ENCODE results near the gene SLC23A2.
"Not testable (repeated sequence)": the region's sequence is repeated elsewhere in the genome, so short reads cannot be mapped to it uniquely, and the experiment has no call there.

The SLC23A2 gene

DNA sequence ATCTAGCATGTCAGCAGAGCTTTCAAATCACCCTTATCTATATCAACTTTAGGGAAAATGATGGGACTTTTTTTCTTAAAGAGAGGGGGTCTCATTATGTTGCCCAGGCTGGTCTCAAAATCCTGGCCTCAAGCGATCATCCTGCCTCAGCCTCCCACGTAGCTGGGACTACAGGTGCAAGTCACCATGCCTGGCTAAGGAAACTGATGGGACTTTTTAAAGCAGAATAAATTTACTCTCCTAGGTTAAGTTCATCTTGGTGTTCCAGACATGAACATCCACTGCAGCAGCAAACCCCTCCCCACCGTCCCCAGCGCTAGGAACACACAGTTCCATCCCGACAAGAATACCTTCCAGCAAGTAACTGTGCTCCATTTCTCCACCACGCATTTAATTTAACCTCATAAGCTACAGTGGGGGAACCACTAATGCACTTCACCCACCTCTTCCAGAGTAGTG is 64.9 kb downstream of the SLC23A2 start:
- no peak for DNase-seq (ENCODE audit: low read depth)

- no peak for DNase-seq (ENCODE audit: low read depth)
Measured at GRCh38 chr20:4932061-4932460, 69.2 kb downstream of the SLC23A2 start.

DNA sequence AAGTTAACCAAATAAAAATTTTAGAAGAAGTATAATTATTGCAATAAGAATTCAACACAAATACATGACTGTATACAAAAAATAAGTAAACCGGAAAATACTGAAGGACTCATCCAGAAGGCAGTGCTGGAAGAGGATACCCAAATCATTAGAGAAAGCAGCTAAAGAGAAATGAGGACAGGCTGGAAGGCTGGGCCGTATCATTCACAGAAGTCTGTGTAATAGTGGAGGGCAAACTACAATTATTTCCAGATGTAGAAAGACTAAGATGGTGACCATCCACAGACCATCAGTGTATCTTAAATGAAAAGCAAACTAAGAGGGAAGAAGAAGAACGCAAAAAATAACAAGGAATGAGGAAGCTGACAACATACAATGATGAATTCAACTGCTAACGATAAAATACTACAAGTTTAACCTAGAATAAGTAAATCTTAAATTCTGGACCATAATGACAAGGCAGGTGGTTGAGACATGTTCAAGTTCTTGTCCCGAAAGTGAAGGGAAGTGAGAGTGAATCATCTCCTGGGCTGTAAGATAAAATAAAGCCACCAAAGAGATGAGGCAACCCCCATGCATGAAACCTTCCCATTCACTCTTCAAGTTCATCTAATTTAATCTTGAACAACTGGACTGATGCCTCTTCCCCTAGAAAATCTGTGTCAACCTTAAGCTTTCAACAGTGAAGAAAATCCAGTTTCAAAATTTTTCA is 71.5 kb downstream of the SLC23A2 start:
- no peak for DNase-seq (ENCODE audit: low read depth)

GRCh38 chr20:4926531-4927156 is 74.7 kb downstream of the SLC23A2 start:
- DNase-seq (ENCODE audit: low read depth), result no peak

GRCh38 chr20:4925842-4926530 is 75.3 kb downstream of the SLC23A2 start:
- no peak for DNase-seq (ENCODE audit: low read depth)

- DNase-seq (ENCODE audit: low read depth), result no peak
Measured at GRCh38 chr20:4924446-4924845, 76.9 kb downstream of the SLC23A2 start.

- DNase-seq (ENCODE audit: low read depth), result no peak
Measured at GRCh38 chr20:4924032-4924431, 77.3 kb downstream of the SLC23A2 start.

GRCh38 chr20:4922186-4922585 is 79.1 kb downstream of the SLC23A2 start:
- no peak for DNase-seq (ENCODE audit: low read depth)

DNA sequence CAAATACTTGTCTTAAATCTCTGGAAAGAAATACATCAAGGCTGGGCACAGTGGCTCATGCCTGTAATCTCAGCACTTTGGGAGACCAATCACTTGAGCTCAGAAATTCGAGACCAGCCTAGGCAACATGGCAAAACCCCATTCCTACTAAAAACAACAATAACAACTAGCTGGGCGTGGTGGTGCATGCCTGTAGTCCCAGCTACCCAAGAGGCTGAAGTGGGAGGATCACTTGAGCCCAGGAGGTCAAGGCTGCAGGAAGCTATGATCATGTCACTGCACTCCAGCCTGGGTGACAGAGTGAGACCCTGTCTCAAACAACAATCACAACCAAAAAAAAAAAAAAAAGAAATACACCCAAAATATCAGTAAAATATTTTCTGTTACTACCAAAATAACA is 80.0 kb downstream of the SLC23A2 start:
- not testable (repeated sequence) for DNase-seq (ENCODE audit: low read depth)

GRCh38 chr20:4920655-4921054 is 80.7 kb downstream of the SLC23A2 start:
- no peak for DNase-seq (ENCODE audit: low read depth)

DNA sequence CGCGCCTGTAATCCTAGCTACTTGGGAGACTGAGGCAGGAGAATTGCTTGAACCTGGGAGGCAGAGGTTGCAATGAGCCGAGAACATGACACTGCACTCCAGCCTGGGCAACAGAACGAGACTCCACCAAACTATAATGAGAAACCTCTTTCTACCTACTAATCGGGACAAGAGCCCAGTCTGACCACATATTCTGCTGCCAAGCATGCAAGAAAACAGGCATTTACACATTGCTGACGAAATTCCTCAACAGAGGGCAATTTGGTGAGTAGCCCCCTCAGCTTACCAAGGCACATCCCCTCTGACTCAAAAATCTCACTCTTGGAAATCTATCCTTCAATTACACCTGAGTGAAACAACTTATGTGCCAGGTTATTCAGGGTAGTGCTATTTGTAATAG is 81.2 kb downstream of the SLC23A2 start:
- DNase-seq (ENCODE audit: low read depth), result no peak

GRCh38 chr20:4919047-4919704 is 82.1 kb downstream of the SLC23A2 start:
- no peak for DNase-seq (ENCODE audit: low read depth)

GRCh38 chr20:4918473-4918872 is 82.8 kb downstream of the SLC23A2 start:
- DNase-seq (ENCODE audit: low read depth), result no peak

DNA sequence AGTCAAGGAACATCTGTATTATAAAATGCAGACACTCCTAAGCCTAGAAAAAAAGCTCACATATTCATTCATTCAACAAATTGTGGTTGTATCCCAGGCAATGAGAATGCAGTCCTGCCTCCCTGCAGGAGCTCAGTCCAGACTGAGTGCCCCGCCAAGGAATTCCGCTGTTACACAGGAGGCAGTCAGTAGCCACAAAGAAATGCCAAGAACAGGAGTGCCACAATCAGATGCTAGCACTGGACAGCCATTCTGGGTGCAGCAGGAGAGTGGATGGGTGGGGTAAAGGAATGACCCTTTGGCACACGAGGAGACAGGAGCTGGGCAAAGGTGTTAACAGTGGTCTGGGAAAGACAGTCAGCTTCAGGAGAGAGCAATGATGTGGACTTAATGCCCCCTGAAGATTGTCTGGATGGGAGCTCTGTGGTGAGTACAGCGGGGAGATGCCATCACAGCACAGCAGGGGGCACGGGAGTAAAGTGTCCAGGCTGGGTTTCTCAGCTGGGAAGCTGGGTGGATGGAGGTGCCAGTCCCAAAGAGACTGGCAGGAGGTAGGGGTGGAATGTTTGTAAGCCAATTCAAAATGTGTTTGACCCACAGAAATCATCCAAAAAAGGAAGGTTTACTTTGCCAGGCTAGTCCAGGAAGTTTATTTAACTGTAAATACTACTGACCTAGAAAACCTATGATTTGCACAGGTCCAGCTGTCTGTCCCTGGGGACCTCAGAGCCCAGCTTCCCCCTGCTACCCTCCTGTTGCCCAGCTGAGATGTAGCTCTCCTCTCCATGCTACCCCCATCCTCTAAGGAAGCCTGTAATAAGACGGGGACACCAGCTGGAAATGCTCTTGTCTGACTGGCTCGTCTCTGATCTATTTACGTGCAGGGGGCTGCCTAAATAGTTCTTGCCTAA is 84.1 kb downstream of the SLC23A2 start:
- no peak for DNase-seq (ENCODE audit: low read depth)

DNA sequence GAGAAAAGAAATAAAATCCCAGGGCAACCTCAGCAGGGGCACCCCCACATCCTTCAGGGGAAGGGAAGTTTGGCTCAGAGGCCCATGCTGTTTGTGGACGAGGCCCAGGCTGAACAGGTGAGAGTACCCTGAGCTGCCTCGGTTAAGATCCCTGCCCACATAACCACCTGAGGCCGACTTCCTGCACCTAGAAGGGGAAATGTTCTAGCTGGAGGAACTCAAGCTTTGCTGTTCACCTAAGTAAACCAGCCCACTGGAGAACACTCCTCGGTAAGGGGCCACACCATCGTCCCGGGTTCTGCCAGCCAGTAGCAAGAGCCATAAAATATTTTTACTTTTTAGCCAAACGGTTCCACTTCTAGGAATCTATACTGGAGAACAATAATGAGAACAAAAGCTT is 88.2 kb downstream of the SLC23A2 start:
- DNase-seq (ENCODE audit: low read depth), result no peak

DNA sequence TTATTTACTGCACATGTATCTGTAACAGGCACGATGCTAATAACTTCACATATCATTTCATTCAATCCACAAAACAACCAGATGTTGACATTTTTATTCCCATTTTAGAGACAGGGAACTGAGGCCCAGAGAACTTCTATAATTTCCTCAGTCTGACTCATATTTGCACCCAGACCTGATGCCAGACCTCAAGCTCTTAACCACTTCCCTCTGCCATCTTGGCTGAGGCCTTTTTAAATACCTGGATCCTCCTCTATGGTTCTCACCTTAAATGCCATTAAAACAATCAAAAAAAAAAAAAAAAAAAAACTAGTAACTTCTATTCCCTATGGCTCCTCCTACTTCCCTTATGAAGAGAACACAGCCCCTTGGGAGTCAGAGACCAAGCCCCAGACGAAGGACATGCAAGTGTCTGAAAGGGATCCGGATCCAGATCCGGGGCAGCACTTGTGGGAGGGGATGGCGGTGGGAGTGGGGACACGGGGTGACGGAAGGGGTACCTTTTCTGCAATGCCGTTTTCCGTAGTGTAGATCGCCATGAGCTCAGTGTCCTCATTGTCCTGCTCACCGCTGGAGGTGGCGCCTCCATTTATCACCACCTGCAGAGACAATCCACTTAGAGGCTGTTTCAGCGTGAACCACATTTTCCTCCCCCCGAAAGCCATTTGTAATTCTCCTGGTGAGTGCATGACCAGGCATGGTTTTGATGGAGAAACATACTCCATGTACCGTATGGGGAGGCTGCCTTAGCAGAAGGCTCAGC is 88.7 kb downstream of the SLC23A2 start:
- no peak for DNase-seq (ENCODE audit: low read depth)

DNA sequence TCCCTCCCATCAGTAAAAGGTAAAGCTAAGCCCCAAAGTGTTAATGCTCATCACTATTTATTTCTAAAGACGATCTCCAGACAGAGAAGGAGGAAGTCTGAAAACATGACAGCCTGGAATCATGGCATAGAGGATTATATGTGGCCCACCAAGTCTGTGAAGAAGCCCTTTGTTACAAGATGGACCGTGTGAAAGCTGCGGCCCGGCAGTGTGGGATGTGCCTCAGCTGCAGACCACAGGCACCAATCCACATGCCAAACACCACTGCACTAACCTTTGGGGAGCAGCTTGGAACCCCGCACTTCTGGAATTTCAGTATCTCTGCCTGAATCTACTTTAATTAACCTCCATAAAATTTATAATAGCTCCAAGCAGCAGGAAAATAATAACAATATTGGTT is 90.4 kb downstream of the SLC23A2 start:
- DNase-seq (ENCODE audit: low read depth), result no peak

- no peak for DNase-seq (ENCODE audit: low read depth)
Measured at GRCh38 chr20:4905613-4906012, 95.7 kb downstream of the SLC23A2 start.

GRCh38 chr20:4905195-4905594 is 96.1 kb downstream of the SLC23A2 start:
- no peak for DNase-seq (ENCODE audit: low read depth)

DNA sequence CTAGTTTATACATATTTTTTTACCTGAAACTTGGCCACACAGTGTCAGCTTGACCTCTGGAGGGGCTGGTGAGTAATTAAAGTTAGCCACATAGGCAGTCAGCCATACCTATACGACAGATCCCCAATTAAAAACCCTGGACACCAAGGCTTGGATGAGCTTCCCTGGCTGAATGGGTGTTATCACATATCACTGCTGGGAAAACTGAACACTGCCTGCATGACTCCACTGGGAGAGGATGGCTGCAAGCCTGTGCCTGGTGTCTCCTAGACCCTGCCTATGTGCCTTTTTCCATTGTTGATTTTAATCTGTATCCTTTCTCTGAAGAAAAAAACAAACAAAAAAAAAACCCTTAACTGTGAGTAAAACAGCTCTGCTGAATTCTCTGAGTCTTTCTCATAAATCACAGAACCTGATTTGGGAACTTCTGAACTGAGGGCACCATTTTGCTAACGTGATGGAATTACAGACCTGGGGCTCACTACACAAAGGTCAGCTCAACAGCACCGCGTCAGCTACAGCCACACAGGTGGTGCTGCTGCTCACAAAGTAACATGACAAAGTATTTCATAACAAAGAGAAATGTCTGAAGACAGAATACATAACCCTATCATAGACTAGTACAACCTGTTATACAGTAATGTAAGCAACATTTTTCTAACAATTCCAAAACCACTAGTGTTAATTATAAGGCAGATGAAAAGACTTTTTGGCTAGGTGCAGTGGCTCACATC is 97.0 kb downstream of the SLC23A2 start:
- DNase-seq (ENCODE audit: low read depth), result no peak

Data from stimulated activated CD8-positive, alpha-beta memory T cell treated with anti-CD3 and anti-CD28 coated beads, Interleukin-12 subunit alpha, Interleukin-12 subunit beta, amount 100 ng/mL, for 1 hour (primary cell).